ENCODE measurements around the gene SPC24. TPM values are rescaled to one million over a fixed set of nuclear protein-coding genes. Genes with fewer than 3 reads are reported as not detected.
A peak's percentile ranks its signal among the peaks of the same experiment; 100 is the strongest.
"Not testable (repeated sequence)": the region's sequence is repeated elsewhere in the genome, so short reads cannot be mapped to it uniquely, and the experiment has no call there.

Gene SPC24
- total and polyA plus RNA-seq, 9 of the 15 experiments (the other 6 are each of a cell fraction or from before 2014, with no cell fraction given): 18.2 to 154 (median 60.9) TPM

- TF ChIP-seq ATF7 (IDR thresholded peaks at IDR 0.05) (no peak), GABPB1 (CRISPR knock-in tag; IDR thresholded peaks at IDR 0.05) (no peak), ZNF311 (CRISPR knock-in tag; IDR thresholded peaks at IDR 0.05) (no peak)
Observed at GRCh38 chr19:11140896-11141295, 14.7 kb downstream of the SPC24 start (continued).

- ATAC-seq: not testable (repeated sequence)
Observed at GRCh38 chr19:11140023-11140538, 15.5 kb downstream of the SPC24 start.

More at GRCh38 chr19:11140023-11140538, 15.5 kb downstream of the SPC24 start:
- TF ChIP-seq MAX (CRISPR knock-in tag; IDR thresholded peaks at IDR 0.05) (0 out of 2 replicates have a peak, but pooled peaks have one; percentile 2), NFIC (IDR thresholded peaks at IDR 0.05) (0 out of 2 replicates have a peak, but pooled peaks have one; percentile 1), HBP1 (CRISPR knock-in tag; IDR thresholded peaks at IDR 0.05) (0 out of 2 replicates have a peak, but pooled peaks have one; percentile 7), KDM1A (IDR thresholded peaks at IDR 0.05) (0 out of 4 replicates have a peak, but pooled peaks of 1 of the 2 experiments have one; percentile 16), ZNF121 (CRISPR knock-in tag; conservative IDR thresholded peaks at IDR 0.05) (peak; percentile 69), DPF2 (IDR thresholded peaks at IDR 0.05) (0 out of 2 replicates have a peak, but pooled peaks have one; percentile 53), PTBP1 (IDR thresholded peaks at IDR 0.05; ENCODE audit: low read depth, low read length) (0 out of 2 replicates have a peak, but pooled peaks have one; percentile 3)
- H3K79me2 ChIP-seq (ENCODE audit: control insufficient read depth, insufficient read depth, low read length); H3K4me2 ChIP-seq (ENCODE audit: insufficient read depth, low read length); H3K9ac ChIP-seq (ENCODE audit: insufficient read depth in 1 of 2, low read depth in 2 of 2, low read length in 2 of 2); H3K36me3 ChIP-seq (ENCODE audit: control insufficient read depth, insufficient read depth, low read length); POLR2A ChIA-PET; BruUV-seq (replicated peaks); H4K20me1 ChIP-seq (replicated peaks; ENCODE audit: control insufficient read depth, insufficient read depth, low read length); in situ Hi-C loops (cut with MboI); FAIRE-seq; intact Hi-C loops (cut with micrococcal nuclease); H3K27me3 ChIP-seq (ENCODE audit: control insufficient read depth in 2 of 2, insufficient read depth in 2 of 2, low read length in 2 of 2); CTCF ChIA-PET (ENCODE audit: low intra/inter-chr PET ratio); H3K9me1 ChIP-seq (ENCODE audit: control insufficient read depth, insufficient read depth, low read length); H3K4me3 ChIP-seq; H2AFZ ChIP-seq (ENCODE audit: low read depth, low read length); H3K9me3 ChIP-seq (replicated peaks; ENCODE audit: control insufficient read depth, insufficient read depth, low read depth, low read length); DNase-seq (ENCODE audit: extremely low read depth in 1 of 4, low spot score in 3 of 4): not testable (repeated sequence)
- Histone ChIP-seq H3K4me1 (replicated peaks in 1 of 2; ENCODE audit: control insufficient read depth in 2 of 2, insufficient read depth in 2 of 2, low read length in 2 of 2) (peaks cover 41 to 65% of the 10 kb centered on the region in 2 experiments), H3K27ac (ENCODE audit: extremely low read depth, low read depth, low read length) (peak overlapping the region; percentile 50; the same call in 1 of the 3 replicates)
- 83% methylated on average over 10 of the region's 10 CpGs for WGBS (ENCODE audit: insufficient coverage, low coverage, missing lambda C conversion rate)
